Endothelial cell of umbilical vein (primary cell): Measurements from ENCODE around the gene PIP4K2C. TPM values are rescaled to one million over a fixed set of nuclear protein-coding genes. Genes with fewer than 3 reads are reported as not detected.
A peak's percentile ranks its signal among the peaks of the same experiment; 100 is the strongest.

Experiments
- BruUV-seq: library from RNA; stranded (reverse); fragments of 400-500 nt; replicated peaks from 2 replicates; lab custom pipeline; 2021; lab: Mats Ljungman, UMichigan
- CTCF ChIA-PET: fragments of 300-600, 350-600 bp; sonication (Branson Sonifier 250); formaldehyde crosslinking; loops from one replicate; lab custom pipeline; 2021; ENCODE audit warnings: antibody characterized with exemption, inconsistent platforms; lab: Charles Lee
- POLR2A ChIA-PET: fragments of 300-600, 350-600 bp; sonication (Branson Sonifier 250); formaldehyde crosslinking; loops from one replicate; lab custom pipeline; 2021; ENCODE audit warnings: antibody characterized with exemption, inconsistent platforms; lab: Charles Lee
- DNase-seq: peaks from one replicate; pipeline ENCODE4 v3.0.0-alpha.2; 2011; ENCODE audit warnings: low read depth, low spot score
- FAIRE-seq: peaks from 2 replicates; lab custom pipeline; 2011; peaks lifted over from hg19 to GRCh38; lab: Jason Lieb, UNC
- H2AFZ ChIP-seq: 2 replicates; pipeline ENCODE4 v1.6.0; 2012; ENCODE audit warnings: low read depth, low read length, control low read depth, inconsistent platforms
- H3K27ac ChIP-seq: 2 replicates; pipeline ENCODE4 v1.5.1; 2011; ENCODE audit warnings: low read depth, mild to moderate bottlenecking, control low read depth, low read length, moderate library complexity; ENCODE audit not compliant: insufficient read depth
- H3K27me3 ChIP-seq, 2 experiments: 2 replicates each; pipeline versions ENCODE4 v1.6.0 to v1.6.1; 2011; ENCODE audit warnings: low read length in 2 of 2, mixed read lengths in 1 of 2; ENCODE audit not compliant: control insufficient read depth in 2 of 2, insufficient read depth in 2 of 2
- H3K36me3 ChIP-seq, 2 experiments: 2 replicates in 1 of 2; 3 replicates in 1 of 2; pipeline ENCODE4 v1.5.1; 2011; ENCODE audit warnings: low read length in 2 of 2, mild to moderate bottlenecking in 1 of 2, moderate library complexity in 1 of 2; ENCODE audit not compliant: control insufficient read depth in 2 of 2, insufficient read depth in 2 of 2; ENCODE audit errors: extremely low read depth in 1 of 2
- H3K4me1 ChIP-seq: 3 replicates; pipeline ENCODE4 v1.5.1; 2011; ENCODE audit warnings: mild to moderate bottlenecking, low read length; ENCODE audit not compliant: control insufficient read depth, insufficient read depth; ENCODE audit errors: extremely low read depth
- H3K4me2 ChIP-seq: 2 replicates; pipeline ENCODE4 v1.6.1; 2011; ENCODE audit warnings: low read length, control low read depth, mixed read lengths; ENCODE audit not compliant: insufficient read depth
- H3K4me3 ChIP-seq, 3 experiments: fragments of 200-600 bp in 1 of 3; sonication (generic), shearing (Covaris generic) in 1 of 3; replicated peaks in 1 of 3; 2 replicates each; pipeline ENCODE4 v1.5.1; 2011 to 2016; ENCODE audit warnings: control low read depth in 3 of 3, low read length in 3 of 3, mild to moderate bottlenecking in 2 of 3, inconsistent platforms in 1 of 3, low read depth in 1 of 3, moderate library complexity in 1 of 3; ENCODE audit not compliant: insufficient read depth in 1 of 3
- H3K79me2 ChIP-seq: 2 replicates; pipeline ENCODE4 v1.6.0; 2012; ENCODE audit warnings: low read length, inconsistent platforms; ENCODE audit not compliant: control insufficient read depth, insufficient read depth
- H3K9ac ChIP-seq: replicated peaks from 2 replicates; pipeline ENCODE3; 2011; ENCODE audit warnings: low read length, control low read depth; ENCODE audit not compliant: insufficient read depth; ENCODE audit errors: extremely low read depth
- H3K9me1 ChIP-seq: replicated peaks from 3 replicates; pipeline ENCODE4 v1.6.0; 2011; ENCODE audit warnings: mild to moderate bottlenecking, low read length; ENCODE audit not compliant: control insufficient read depth, insufficient read depth; ENCODE audit errors: extremely low read depth
- H3K9me3 ChIP-seq: replicated peaks from 2 replicates; pipeline ENCODE4 v1.5.1; 2012; ENCODE audit warnings: low read length, inconsistent platforms; ENCODE audit not compliant: control insufficient read depth, insufficient read depth
- H4K20me1 ChIP-seq: replicated peaks from 2 replicates; pipeline ENCODE3; 2011; ENCODE audit warnings: mild to moderate bottlenecking, low read length; ENCODE audit not compliant: control insufficient read depth, insufficient read depth; ENCODE audit errors: extremely low read depth
- CTCF ChIP-seq, 2 donors: IDR thresholded peaks; 1 replicate in 1 of 2; 2 replicates in 1 of 2; pipeline ENCODE4 v1.5.1; 2011; ENCODE audit warnings: low read length in 2 of 2, mild to moderate bottlenecking in 2 of 2, moderate library complexity in 2 of 2, control low read depth in 1 of 2, inconsistent platforms in 1 of 2, low read depth in 1 of 2; ENCODE audit not compliant: insufficient read depth in 1 of 2; ENCODE audit errors: extremely low read depth in 1 of 2
- EZH2 ChIP-seq: IDR thresholded peaks from 2 replicates; pipeline ENCODE4 v1.6.1; 2012; ENCODE audit warnings: borderline replicate concordance, low read depth, mild to moderate bottlenecking, moderate library complexity, low read length, inconsistent platforms; ENCODE audit not compliant: severe bottlenecking
- GATA2 ChIP-seq: IDR thresholded peaks from 2 replicates; pipeline ENCODE4 v1.7.0; 2011; ENCODE audit warnings: low read depth, mild to moderate bottlenecking, moderate library complexity, mixed read lengths, low read length; ENCODE audit not compliant: insufficient read length, insufficient read depth
- MAX ChIP-seq: IDR thresholded peaks from 2 replicates; pipeline ENCODE4 v1.6.1; 2011; ENCODE audit not compliant: insufficient read depth, insufficient read length
- POLR2A ChIP-seq: IDR thresholded peaks from 2 replicates; pipeline ENCODE4 v1.6.1; 2012; ENCODE audit warnings: low read depth, mild to moderate bottlenecking, control low read depth, low read length
- dilution Hi-C: fragments of 300-500 bp; cut with MboI; formaldehyde crosslinking; loops from one replicate; pipeline ENCODE4 v1.15.0; 2019; ENCODE audit warnings: low sequenced_read_pairs; ENCODE audit not compliant: extremely low pct_ligation_motif_present
- intact Hi-C: fragments of 100-400 bp; cut with micrococcal nuclease; formaldehyde crosslinking; loops from one replicate; pipeline ENCODE4 v1.10.0; 2022
- polyA plus RNA-seq, 4 experiments: library from polyadenylated mRNA; depleted of rRNA in 3 of 4; stranded (reverse) in 3 of 4; unstranded in 1 of 4; fragments of >200 nt; gene quantifications; 2 replicates each; pipeline versions ENCODE4 v1.2.1 to v1.2.3, GENCODE V29; 2011 to 2012; ENCODE audit warnings: missing spikeins in 1 of 4
- total RNA-seq: library from RNA; stranded (reverse); gene quantifications from 2 replicates; pipeline ENCODE4 v1.2.3, GENCODE V29; 2021

Gene PIP4K2C
- total and polyA plus RNA-seq, 2 donors (not counting 3 experiments of a cell fraction or from before 2014, with no cell fraction given), result 10.5 to 11.5 TPM

- Histone ChIP-seq H3K9me3 (no peaks in the 10 kb centered on the region), H3K27ac (no peak overlapping the region), H3K79me2 (no peaks in the 10 kb centered on the region), H2AFZ (no peak overlapping the region), H3K4me3 (no peak overlapping the region), H3K27me3 (peaks cover 52 to 56% of the 10 kb centered on the region in 2 experiments), H4K20me1 (no peaks in the 10 kb centered on the region), H3K4me1 (peaks cover 5% of the 10 kb centered on the region), H3K9ac (no peak overlapping the region), H3K36me3 (no peaks in the 10 kb centered on the region), H3K9me1 (no peaks in the 10 kb centered on the region), H3K4me2 (peak overlapping the region; percentile 59)
- TF ChIP-seq EZH2 (peak; percentile 99), POLR2A (no peak)
- no peak for DNase-seq
- CTCF ChIA-PET, result interaction anchor here (1.2 to 3.4 kb wide), 9 partner anchors 9 to 162 kb away, joined by 4 to 113 read pairs (median 7); partner anchors contain the start of genes ARHGEF25, B4GALNT1, DTX3 and GLI1
- intact Hi-C loops, result loop anchor here (1.0 to 2.0 kb wide), 3 partner anchors 12 to 162 kb away; partner anchors contain the start of genes B4GALNT1 and GLI1
- POLR2A ChIA-PET, result interaction anchor here (1.8 kb wide), 1 partner anchor 29 kb away, joined by 6 read pairs; no protein-coding TSS in a partner anchor
- no TSS peak for BruUV-seq
- dilution Hi-C loops, result no loop called here
- no peak for FAIRE-seq
Observed at GRCh38 chr12:57620936-57621496, 30.0 kb downstream of the PIP4K2C start.

- H2AFZ ChIP-seq, result peak overlapping the region; percentile 36
- peak; percentile 52 for DNase-seq
- POLR2A ChIA-PET, result no interaction called here
Observed at GRCh38 chr12:57621497-57622292, 30.7 kb downstream of the PIP4K2C start.

More at GRCh38 chr12:57621497-57622292, 30.7 kb downstream of the PIP4K2C start:
- Histone ChIP-seq H3K4me1 (peaks cover 5% of the 10 kb centered on the region), H4K20me1 (no peaks in the 10 kb centered on the region), H3K9me1 (no peaks in the 10 kb centered on the region), H3K4me2 (peak overlapping the region; percentile 59), H3K9me3 (no peaks in the 10 kb centered on the region), H3K79me2 (no peaks in the 10 kb centered on the region), H3K27ac (no peak overlapping the region), H3K27me3 (peaks cover 59 to 62% of the 10 kb centered on the region in 2 experiments), H3K9ac (no peak overlapping the region), H3K36me3 (no peaks in the 10 kb centered on the region), H3K4me3 (peak overlapping the region in 1 of 3 experiments; percentile 14)
- FAIRE-seq, result peak; percentile 62
- intact Hi-C loops (loop anchor here (1.0 to 2.0 kb wide), 3 partner anchors 12 to 163 kb away; partner anchors contain the start of genes B4GALNT1 and GLI1), dilution Hi-C loops (no loop called here)
- BruUV-seq, result no TSS peak
- CTCF ChIA-PET, result interaction anchor here (0.7 to 7.2 kb wide), 14 partner anchors 10 to 163 kb away, joined by 3 to 113 read pairs (median 7); partner anchors contain the start of genes ARHGEF25, B4GALNT1, DTX3 and GLI1
- no peak for TF ChIP-seq GATA2
- TF ChIP-seq POLR2A, result no peak
- TF ChIP-seq CTCF (IDR thresholded peaks at IDR 0.05; ENCODE audit: extremely low read depth in 1 of 2, insufficient read depth in 1 of 2, low read depth in 1 of 2, low read length in 2 of 2), result peak; percentile 94 to 98
- TF ChIP-seq EZH2, result peak; percentile 77
- no peak for TF ChIP-seq MAX
